CD4-positive, alpha-beta T cell treated with Interleukin-17A for 4 hours (primary cell): ENCODE data around the gene CEP85L.
A peak's percentile ranks its signal among the peaks of the same experiment; 100 is the strongest.

Source experiments
- DNase-seq: peaks from one replicate; pipeline ENCODE4 v3.0.0-alpha.2; 2020; ENCODE audit warnings: mixed read lengths

Gene CEP85L

GRCh38 chr6:118535176-118535844 is 116.1 kb downstream of the CEP85L start:
- no peak for DNase-seq

GRCh38 chr6:118530942-118531341 is 120.4 kb downstream of the CEP85L start:
- no peak for DNase-seq

- no peak for DNase-seq
Observed at GRCh38 chr6:118529756-118530155, 121.6 kb downstream of the CEP85L start.

- no peak for DNase-seq
Observed at GRCh38 chr6:118528129-118528528, 123.3 kb downstream of the CEP85L start.

DNA sequence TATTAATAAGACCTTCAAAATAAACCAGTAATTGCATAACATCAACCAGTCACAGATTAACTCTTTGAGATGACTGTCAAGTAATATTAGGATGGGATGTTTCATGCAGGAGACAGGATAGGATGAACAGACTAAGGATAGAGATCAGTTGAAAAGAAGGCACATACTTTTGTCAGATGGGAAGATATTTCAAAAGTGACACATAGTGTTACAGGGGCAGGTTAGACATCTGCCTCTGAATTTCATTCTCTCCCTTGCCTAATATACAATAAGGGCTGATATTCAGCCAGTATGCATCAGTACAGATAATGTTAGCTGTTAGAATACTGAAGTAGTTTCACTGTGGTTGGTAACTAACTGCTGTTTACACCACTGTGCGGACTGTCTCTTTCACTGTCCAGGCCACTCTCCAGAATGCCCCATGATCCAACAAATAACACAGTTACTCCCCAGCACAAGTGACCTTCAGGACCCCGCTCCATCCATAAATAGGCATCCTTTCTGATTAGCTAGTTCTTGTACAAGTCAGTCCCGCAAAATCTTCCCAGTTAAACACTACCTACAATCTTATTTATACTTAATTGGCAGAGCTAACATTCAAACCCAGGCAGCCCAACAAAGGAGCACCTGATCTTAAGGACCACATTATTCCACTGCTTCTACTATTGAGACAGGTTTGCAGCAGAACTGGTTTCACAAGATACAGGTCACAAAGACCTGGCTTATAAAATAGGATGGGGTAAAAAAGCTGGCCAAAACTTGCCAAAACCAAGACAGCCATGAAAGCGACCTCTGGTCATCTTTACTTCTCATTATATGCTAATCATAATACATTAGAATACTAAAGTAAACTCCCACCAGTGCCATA is 125.2 kb downstream of the CEP85L start:
- no peak for DNase-seq

GRCh38 chr6:118524686-118525085 is 126.7 kb downstream of the CEP85L start:
- no peak for DNase-seq

DNA sequence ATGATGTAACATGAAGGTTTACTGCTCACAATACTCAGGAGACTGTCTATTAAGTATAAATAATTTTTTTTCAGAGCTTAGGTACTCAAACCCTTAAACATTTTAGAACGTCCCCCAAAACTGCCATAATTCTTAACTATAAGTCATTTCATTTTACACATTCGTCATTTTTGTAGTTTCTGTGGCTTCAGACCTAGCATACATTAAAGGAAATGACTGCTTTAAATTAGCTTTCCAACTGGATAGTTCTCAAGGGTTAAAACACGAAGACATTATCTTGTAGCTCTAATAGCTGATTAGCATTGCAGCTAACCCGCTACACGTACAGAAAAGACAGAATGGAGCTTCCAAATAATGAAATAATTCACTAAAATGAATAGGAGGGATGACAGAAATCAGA is 128.2 kb downstream of the CEP85L start:
- DNase-seq, result no peak

GRCh38 chr6:118522422-118522821 is 129.0 kb downstream of the CEP85L start:
- DNase-seq, result no peak

- no peak for DNase-seq
Observed at GRCh38 chr6:118514689-118515088, 136.7 kb downstream of the CEP85L start.

DNA sequence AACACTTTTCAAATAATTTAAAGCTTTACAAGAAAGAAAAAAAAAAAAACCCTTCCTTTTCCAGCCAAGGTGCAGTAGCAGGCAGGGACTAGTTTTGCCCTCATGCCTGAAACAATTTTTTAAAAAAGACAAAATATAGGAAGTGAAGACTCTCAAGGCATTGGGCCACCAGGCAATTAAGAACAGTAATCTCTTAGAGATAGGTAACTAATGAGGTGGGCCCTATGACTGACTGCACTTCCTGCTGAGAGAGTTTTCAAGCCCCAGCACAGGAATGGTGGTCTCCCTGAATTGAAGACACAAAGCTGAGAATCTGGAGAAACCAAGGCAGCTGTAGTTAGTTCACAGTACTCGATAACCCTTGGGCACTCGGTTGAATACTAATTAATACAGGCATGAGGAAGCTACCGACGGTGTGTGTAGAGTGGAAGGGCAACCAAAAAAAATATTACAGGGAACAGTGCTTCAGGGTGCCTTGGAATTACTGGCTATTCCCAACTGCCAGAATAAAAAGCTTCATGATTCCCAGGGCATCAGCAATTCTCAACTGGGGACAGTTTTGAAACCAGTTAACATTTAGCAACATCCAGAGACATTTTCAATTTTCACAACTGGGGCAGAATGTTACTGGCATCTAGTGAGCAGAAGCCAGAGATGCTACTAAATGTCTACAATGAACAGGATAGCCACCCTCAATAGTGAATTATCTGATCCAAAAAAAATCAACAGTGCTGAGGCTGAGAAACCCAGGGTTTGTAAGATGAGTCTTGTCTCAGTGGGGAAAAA is 139.3 kb downstream of the CEP85L start:
- no peak for DNase-seq

DNA sequence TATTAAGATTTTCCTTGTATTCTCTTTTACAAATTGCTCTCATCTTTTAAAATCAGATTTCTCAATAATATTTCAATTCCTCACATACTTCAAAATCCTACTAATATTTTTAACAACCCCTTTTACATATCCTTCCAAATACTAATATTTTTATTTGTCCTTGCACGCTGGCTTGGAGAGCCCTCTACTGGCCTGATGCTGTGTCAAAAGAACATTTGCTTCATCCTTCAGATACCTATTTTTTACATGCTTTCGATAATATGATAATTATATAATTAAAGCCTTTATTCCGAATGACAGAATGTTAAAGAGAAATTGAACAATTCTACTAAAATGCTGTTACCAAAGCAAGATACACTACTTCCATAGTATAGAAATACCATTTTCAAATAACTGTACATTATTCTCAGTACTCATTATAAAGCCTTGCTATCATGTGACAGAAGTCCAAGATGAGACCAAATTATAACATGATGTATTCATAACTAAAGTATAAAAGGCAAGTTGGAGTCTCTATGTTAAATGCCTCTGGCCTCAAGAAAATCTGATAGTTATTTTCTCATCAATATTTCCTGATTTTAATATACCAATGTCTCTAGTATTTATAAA is 142.3 kb downstream of the CEP85L start:
- peak; percentile 29 for DNase-seq

GRCh38 chr6:118507636-118508035 is 143.8 kb downstream of the CEP85L start:
- DNase-seq, result no peak

DNA sequence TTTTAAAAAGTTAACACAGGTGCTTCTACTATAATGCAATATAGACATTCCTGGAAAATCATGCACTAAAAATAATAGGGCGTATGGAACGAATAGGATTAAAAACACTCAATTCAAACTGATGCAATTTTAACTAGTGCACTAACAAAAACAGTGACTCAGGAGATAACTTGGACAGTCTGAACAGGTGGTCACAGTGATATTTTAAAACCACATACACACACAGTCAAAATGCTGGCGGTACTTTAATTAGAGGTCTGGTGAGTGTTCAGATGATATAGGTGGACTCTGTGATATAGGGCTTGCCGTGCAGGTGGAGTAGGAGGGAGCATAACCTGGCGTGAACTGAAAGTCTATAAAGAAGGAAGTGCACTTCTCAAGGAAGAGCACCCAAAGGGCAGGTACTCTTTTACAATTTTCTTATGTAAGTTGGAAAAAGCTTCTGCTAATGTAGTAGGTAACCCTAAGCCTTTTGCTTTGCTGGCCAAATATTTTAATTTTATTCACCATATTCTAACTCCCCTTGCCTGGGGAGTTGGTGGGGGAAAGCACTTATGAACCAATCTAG is 145.2 kb downstream of the CEP85L start:
- DNase-seq, result no peak

DNA sequence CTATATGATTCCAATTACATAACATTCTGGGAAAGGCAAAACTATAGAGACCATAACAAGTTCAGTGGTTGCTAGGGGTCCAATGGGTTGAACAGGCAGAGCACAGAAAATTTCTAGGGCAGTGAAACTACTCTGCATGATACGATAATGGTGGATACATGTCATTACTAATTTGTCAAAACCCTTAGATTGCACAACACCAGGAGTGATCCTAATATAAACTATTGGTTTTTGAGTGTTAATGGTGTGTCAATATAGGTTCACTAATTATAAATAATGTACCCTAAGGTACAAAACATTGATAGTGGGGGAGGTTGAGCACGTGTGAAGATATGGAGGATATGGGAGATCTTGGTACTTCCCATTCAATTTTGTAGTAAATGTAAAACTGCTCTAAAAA is 145.7 kb downstream of the CEP85L start:
- DNase-seq, result no peak

GRCh38 chr6:118504611-118505010 is 146.8 kb downstream of the CEP85L start:
- no peak for DNase-seq

- DNase-seq, result no peak
Observed at GRCh38 chr6:118502169-118502568, 149.2 kb downstream of the CEP85L start.

GRCh38 chr6:118501765-118502164 is 149.6 kb downstream of the CEP85L start:
- DNase-seq, result no peak

DNA sequence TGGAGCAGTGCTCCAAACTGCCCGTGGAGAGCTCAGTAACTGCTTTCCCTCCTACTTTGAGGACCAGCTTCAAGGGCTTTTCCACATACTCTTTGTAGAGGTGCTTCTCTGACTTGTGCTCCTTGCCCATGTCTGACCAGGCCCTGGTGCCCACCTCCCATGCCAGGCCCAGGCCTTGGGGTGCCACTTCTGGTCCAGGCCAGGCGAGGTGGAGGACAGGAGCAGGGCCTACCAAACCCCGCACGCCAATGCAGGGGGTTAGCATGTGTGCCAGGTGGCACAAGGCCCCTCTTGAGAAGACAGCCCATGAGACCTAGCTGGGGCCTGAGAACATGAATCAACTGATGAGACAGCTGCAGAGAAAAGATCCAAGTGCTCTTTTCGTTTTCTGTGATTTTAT is 150.3 kb downstream of the CEP85L start:
- no peak for DNase-seq

GRCh38 chr6:118500130-118501015 is 151.0 kb downstream of the CEP85L start:
- no peak for DNase-seq

DNA sequence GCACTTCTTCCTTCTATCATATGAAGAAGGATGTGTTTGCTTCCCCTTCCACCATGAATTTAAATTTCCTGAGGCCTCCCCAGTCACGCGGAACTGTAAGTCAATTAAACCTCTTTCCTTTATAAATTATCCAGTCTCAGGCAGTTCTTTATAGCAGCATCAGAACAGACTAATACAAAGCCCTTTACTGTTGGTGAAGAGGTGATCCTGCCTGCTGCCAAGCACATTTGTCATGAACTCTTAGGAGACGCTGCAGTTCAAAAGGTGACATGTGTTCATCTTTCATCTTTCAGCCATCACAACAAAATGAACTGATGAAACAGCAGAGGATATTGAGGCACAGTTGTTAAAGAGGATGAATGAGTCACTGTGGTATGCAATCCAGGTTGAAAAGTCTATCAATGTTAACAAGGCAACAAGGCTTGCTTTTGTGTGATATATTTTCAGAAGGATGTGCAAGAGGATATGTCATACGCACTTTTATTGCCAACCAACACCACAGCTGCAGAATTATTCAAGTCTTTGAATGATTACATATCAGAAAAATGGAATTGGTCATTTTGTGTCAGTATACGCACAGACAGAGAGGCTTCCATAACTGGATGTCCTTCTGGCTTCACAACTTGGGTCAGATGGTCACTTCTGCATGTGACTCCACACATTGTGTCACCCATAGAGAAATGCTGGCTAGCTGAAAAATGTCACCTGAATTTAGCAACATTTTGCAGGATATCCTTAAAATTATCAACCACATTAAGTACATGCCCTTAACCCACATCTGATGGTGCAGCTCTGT is 155.7 kb downstream of the CEP85L start:
- no peak for DNase-seq

- DNase-seq, result no peak
Observed at GRCh38 chr6:118494091-118494490, 157.3 kb downstream of the CEP85L start.
